A673 (cell line): ENCODE results near the gene MAPKAPK3. TPM values are rescaled to one million over a fixed set of nuclear protein-coding genes. Genes with fewer than 3 reads are reported as not detected.

Experiments
- BruUV-seq: library from RNA; stranded (reverse); fragments of 400-500 nt; replicated peaks from 2 replicates; lab custom pipeline; 2021; lab: Mats Ljungman, UMichigan
- CTCF ChIA-PET: fragments of 300-600 bp; sonication (Branson Sonifier 250); formaldehyde crosslinking; loops from one replicate; lab custom pipeline; 2022; ENCODE audit warnings: antibody characterized with exemption; lab: Charles Lee
- POLR2A ChIA-PET: fragments of 300-600 bp; sonication (Branson Sonifier 250); formaldehyde crosslinking; loops from one replicate; lab custom pipeline; 2022; ENCODE audit warnings: antibody characterized with exemption; ENCODE audit not compliant: low non-redundant PET; lab: Charles Lee
- DNase-seq: peaks from one replicate; pipeline ENCODE4 v3.0.0-alpha.2; 2015; ENCODE audit warnings: low spot score
- H3K27ac ChIP-seq: fragments of 200-600 bp; sonication (generic); 2 replicates; pipeline ENCODE4 v1.5.1; 2016; ENCODE audit warnings: mixed run types, low read depth, mild to moderate bottlenecking, mixed read lengths, antibody characterized with exemption, low read length; ENCODE audit not compliant: poor library complexity, severe bottlenecking
- H3K27me3 ChIP-seq: fragments of 200-600 bp; sonication (generic); replicated peaks from 2 replicates; pipeline ENCODE4 v1.6.1; 2017; ENCODE audit warnings: mixed run types, low read depth, mild to moderate bottlenecking, mixed read lengths, antibody characterized with exemption, low read length; ENCODE audit not compliant: insufficient read depth, poor library complexity
- H3K36me3 ChIP-seq: fragments of 200-600 bp; sonication (generic); 2 replicates; pipeline ENCODE4 v1.6.1; 2016; ENCODE audit warnings: mixed run types, mild to moderate bottlenecking, mixed read lengths, antibody characterized with exemption, low read length; ENCODE audit not compliant: insufficient read depth, poor library complexity, severe bottlenecking
- H3K4me1 ChIP-seq: fragments of 200-600 bp; sonication (generic); 2 replicates; pipeline ENCODE4 v1.6.1; 2017; ENCODE audit warnings: mixed run types, mild to moderate bottlenecking, mixed read lengths, antibody characterized with exemption, low read length; ENCODE audit not compliant: insufficient read depth, poor library complexity, severe bottlenecking
- H3K4me3 ChIP-seq: fragments of 200-600 bp; sonication (generic); 2 replicates; pipeline ENCODE4 v1.5.1; 2016; ENCODE audit warnings: low read depth, mixed run types, mild to moderate bottlenecking, mixed read lengths, low read length; ENCODE audit not compliant: poor library complexity, severe bottlenecking
- H3K9me3 ChIP-seq: fragments of 200-600 bp; sonication (generic); 2 replicates; pipeline ENCODE4 v1.6.1; 2016; ENCODE audit warnings: mixed run types, low read depth, mild to moderate bottlenecking, mixed read lengths, antibody characterized with exemption, low read length; ENCODE audit not compliant: poor library complexity, severe bottlenecking
- CTCF ChIP-seq: fragments of 300-800, 200-600 bp; sonication (generic); conservative IDR thresholded peaks from 2 replicates; pipeline ENCODE4 v1.5.1; 2017; ENCODE audit warnings: low read depth, mild to moderate bottlenecking, antibody characterized with exemption, low read length, moderate library complexity, mixed read lengths
- EZH2 ChIP-seq: fragments of 200-600 bp; sonication (generic); IDR thresholded peaks from 2 replicates; pipeline ENCODE4 v1.6.1; 2017; ENCODE audit warnings: borderline replicate concordance, low read depth, mild to moderate bottlenecking, mixed read lengths, antibody characterized with exemption, low read length; ENCODE audit not compliant: poor library complexity, severe bottlenecking
- intact Hi-C: fragments of 100-400 bp; cut with micrococcal nuclease; formaldehyde crosslinking; loops from one replicate; pipeline ENCODE4 v1.10.0; 2022; ENCODE audit not compliant: unreplicated experiment
- total RNA-seq: library from RNA; stranded (reverse); gene quantifications from 2 replicates; pipeline ENCODE4 v1.2.3, GENCODE V29; 2021

Gene MAPKAPK3
- total RNA-seq, 1 experiment from 2014 or later = 15.8 TPM

DNA sequence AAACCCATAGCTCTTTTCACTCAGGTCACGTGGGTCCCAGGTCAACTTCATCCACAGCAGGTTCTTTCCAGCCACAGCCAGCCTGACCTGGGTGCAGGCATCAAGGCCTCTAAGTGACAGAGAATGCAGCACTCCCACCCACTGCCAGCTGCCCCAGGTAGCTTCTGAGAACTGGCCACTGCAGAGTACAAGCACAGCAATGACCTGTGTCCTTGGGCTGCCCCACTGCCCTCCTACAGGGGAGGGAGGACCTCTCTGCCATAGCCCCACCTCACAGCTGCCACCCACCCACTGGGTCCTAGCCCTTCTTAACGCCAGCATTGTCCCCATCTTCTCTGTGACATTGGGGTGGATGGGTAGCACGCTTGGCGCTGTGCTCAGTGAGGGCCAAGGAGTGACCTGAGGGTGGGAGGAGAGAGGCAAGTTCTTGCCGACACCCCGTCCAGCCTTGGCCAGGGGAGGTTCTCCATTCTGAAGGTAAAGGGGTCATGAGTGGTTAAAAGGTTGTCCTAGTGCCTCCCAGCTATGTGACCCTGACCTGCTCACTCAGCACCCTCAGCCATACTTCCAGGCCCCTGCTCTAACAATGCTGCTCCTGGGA, 17.7 kb upstream of the MAPKAPK3 start:
- no TSS peak for BruUV-seq

GRCh38 chr3:50599716-50600118, 17.2 kb upstream of the MAPKAPK3 start:
- no TSS peak for BruUV-seq
- Histone ChIP-seq H3K4me1 (peaks cover 18% of the 10 kb centered on the region), H3K36me3 (no peaks in the 10 kb centered on the region), H3K4me3 (no peak overlapping the region), H3K9me3 (no peaks in the 10 kb centered on the region), H3K27ac (no peak overlapping the region), H3K27me3 (no peaks in the 10 kb centered on the region)
- TF ChIP-seq EZH2 = no peak
- no peak for DNase-seq
- CTCF ChIA-PET = no interaction called here
- intact Hi-C loops = no loop called here
- POLR2A ChIA-PET = no interaction called here

More for the DNA sequence above, 17.7 kb upstream of the MAPKAPK3 start:
- Histone ChIP-seq H3K36me3 (no peaks in the 10 kb centered on the region), H3K9me3 (no peaks in the 10 kb centered on the region), H3K4me1 (peaks cover 18% of the 10 kb centered on the region), H3K4me3 (no peak overlapping the region), H3K27me3 (no peaks in the 10 kb centered on the region), H3K27ac (no peak overlapping the region)
- ChIA-PET CTCF (no interaction called here), POLR2A (no interaction called here)
- intact Hi-C loops = no loop called here
- no peak for DNase-seq
- TF ChIP-seq CTCF (no peak), EZH2 (no peak)

DNA sequence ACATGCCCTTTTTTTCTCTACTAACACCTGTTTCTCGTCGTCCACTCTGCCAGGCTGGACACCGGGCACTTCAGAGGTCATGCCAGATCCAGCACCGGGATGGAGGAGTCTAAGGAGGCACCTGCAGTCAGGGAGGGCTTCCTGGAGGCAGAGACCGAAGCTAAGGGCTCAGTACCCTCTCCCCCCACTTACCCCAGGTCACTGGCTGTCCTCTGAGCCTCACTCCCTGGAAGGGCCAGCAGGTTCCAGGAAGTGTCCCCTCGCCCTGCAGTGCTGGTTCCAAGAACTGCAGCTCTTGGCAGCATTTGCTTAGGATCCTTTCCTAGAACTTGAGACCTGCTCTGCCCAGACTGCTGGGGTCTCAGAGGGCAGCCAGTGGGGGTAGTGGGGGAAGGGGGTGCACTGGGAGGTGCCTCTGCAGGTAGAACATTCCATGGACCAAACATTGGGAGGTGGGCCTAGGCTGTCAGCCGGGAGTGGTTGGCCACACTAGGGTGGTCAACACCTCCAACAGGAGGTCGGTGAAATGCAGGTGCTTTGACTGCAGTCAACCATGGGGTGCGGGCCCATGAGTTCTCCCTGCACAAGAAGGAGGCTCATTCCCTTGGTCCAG, 16.7 kb upstream of the MAPKAPK3 start:
- H3K4me3 ChIP-seq = no peak overlapping the region
- peaks cover 18% of the 10 kb centered on the region for H3K4me1 ChIP-seq
- BruUV-seq = no TSS peak
- ChIA-PET POLR2A (no interaction called here), CTCF (no interaction called here)
- H3K27ac ChIP-seq = peak overlapping the region; percentile 54
- H3K27me3 ChIP-seq = no peaks in the 10 kb centered on the region
- TF ChIP-seq CTCF = no peak
- TF ChIP-seq EZH2 = no peak
- intact Hi-C loops = no loop called here
- H3K36me3 ChIP-seq = no peaks in the 10 kb centered on the region
- no peaks in the 10 kb centered on the region for H3K9me3 ChIP-seq
- DNase-seq = no peak
